PC-3 (cell line): Measurements from ENCODE around the gene COP1.

Experiments used
- CTCF ChIP-seq: fragments of 300-600 bp; sonication (generic); conservative IDR thresholded peaks from 2 replicates; pipeline ENCODE4 v1.5.1; 2017; ENCODE audit warnings: antibody characterized with exemption, low read depth, mild to moderate bottlenecking, low read length
- EZH2 ChIP-seq: fragments of 300-600 bp; sonication (generic); IDR thresholded peaks from one replicate; pipeline ENCODE4 v1.6.1; 2017; ENCODE audit warnings: antibody characterized with exemption, mild to moderate bottlenecking, low read length; ENCODE audit not compliant: unreplicated experiment
- EZH2phosphoT487 ChIP-seq: fragments of 300-600 bp; sonication (generic); IDR thresholded peaks from 2 replicates; pipeline ENCODE4 v1.6.1; 2018; ENCODE audit warnings: mild to moderate bottlenecking, antibody characterized with exemption, low read length, borderline replicate concordance

DNA sequence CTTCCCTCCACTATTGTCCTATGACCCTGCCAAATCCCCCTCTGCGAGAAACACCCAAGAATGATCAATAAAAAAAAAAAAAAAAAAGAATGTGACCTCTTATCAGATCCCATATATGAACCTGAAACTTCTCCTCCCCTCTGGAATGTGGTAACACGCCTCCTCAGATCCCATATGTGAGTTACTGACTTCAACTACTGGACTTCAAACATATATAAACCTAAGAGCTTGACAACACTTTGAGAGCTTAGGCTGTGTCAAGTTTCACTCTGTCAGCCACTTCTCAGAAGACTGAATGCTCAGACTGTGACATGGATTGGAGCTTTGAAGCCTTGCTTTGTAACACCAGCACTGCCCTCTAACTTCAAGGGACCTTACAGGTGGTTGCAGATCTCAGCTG is 148.4 kb downstream of the COP1 start:
- TF ChIP-seq EZH2 (no peak), CTCF (no peak), EZH2phosphoT487 (no peak)
